Measurements from ENCODE around the gene TPRA1.
A peak's percentile ranks its signal among the peaks of the same experiment; 100 is the strongest.
"Not testable (repeated sequence)": the region's sequence is repeated elsewhere in the genome, so short reads cannot be mapped to it uniquely, and the experiment has no call there.

Gene TPRA1

DNA sequence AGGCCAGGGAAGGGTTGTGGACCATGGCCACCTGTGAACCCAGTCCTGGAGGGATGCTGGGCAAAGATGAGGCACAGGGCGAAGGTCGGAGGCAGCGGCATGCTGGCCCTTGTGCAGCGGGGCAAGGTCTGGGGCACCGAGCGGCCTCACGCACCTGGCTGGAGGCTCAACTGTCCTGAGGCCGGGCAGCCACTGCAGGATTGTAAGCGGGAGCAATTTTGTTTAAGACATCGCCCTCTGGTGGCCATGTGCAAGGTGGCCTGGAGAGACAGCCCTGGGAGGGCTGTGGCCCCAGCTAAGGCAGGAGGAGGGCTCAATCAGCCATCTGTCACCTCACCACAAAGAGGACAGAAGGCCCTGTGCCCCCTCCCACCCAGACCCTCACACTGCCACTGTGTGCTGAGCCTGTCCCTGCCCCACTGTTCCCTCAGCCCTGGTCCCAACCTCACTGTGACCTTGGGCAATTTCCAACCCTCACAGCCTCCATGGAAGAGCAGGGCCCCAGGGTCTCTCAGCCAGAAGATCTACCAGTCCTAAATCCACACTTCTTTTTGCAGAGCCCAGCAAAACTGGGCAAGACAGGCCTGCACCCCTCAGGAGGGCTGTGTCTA, 46.2 kb downstream of the TPRA1 start:
- peak; percentile 85 for FAIRE-seq
- peak; percentile 71 for DNase-seq (ENCODE audit: extremely low spot score, insufficient read length, low read depth)

DNA sequence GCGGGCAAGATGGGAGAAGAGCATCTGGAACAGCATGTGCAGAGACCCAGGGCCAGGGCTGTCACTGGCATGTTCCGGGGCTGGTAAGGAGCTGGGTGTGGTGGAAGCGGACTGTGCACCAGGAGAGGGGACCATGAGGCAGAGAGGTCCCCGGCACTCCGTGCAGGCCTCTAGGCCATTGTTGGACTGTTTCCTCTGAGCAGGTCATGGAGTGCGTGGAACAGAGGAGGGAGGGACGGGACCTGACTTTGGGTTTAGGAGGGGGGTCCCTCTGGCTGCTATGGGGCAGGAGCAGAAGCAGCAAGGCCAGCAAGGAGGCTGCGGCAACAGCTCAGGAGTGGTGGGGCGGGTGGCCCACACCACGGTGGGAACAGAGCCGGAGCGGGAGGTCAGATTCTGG, 47.1 kb downstream of the TPRA1 start:
- FAIRE-seq (no peak), DNase-seq (ENCODE audit: extremely low spot score, insufficient read length, low read depth) (no peak)

DNA sequence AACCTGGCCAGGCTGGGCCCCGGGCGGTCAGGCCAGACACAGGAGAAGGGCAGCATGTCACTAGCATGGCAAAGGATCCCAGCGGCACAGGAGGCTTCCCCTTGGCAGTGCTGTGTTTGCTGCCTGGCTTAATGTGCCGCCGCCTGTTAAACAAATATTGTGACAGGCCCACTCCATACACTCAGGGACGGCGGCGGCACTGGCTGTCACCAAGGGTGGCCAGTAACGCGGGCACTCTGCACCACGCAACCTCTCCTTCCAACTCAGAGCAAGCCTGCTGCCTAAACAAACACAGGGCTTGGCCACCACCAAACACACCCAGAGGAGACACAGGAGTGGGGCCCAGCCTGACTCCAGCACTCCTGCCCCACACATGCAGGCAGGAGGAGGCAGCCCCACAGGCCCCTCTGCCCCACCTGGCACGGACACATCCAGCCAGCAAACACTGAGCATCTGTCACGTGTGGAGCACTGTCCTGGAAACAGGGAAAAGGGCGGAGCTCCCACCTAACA, 48.0 kb downstream of the TPRA1 start:
- no peak for DNase-seq (ENCODE audit: extremely low spot score, insufficient read length, low read depth)
- FAIRE-seq: no peak

DNA sequence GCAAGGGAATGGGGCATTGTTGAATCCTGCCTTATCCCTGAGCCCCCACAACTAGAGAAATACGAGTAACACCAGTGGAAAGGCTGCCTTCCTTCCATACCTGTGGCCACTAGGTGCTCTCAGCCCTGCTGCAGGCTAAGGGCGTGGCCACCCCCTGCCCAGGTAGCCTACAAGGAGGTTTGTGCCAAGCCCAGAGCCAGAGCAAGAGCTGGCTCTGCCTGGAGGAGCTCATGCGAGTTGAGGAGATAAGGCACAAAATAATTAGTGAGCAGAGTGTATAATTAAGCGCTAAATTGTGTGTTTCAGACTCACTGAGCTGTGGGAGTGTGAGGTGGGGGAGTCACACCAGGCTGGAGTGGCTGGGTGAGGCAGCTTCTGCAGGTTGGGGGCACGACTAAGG, 49.2 kb downstream of the TPRA1 start:
- no peak for FAIRE-seq

DNA sequence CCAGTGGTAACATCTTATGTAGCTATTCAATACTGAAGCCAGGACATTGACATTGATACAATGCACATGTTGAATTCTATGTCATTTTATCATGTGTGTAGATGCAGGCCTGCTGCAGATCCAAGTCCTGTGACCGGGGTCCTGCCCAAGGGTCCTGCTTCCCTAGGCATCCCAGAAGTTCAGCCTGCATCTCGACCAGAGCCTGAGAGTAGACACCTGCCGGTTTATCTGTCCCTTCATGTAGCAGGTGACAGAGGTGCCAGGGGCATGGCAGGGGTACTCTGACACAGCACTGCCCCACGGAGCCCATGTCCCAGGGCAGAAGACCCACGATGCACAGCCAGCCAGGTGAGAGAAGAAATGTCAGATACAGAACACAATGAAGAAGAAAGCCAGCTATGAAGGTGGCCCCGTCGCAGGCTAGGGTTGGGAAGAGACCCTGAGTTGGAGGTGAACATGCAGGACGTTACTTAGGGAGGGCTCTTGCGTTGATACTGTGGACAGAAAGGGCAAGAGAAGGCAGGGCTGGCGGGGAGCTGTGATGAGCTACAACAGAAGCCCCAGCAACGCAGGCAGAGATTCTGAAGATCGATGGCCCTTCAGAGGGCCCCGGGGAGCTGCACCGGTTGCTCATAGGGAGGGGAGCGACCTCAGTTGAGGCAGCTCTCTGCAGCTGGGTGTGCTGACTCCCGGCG, 51.0 kb downstream of the TPRA1 start:
- FAIRE-seq (no peak), DNase-seq (ENCODE audit: extremely low spot score, insufficient read length, low read depth) (no peak)

More for the DNA sequence above, 49.2 kb downstream of the TPRA1 start:
- no peak for DNase-seq (ENCODE audit: extremely low spot score, insufficient read length, low read depth)

DNA sequence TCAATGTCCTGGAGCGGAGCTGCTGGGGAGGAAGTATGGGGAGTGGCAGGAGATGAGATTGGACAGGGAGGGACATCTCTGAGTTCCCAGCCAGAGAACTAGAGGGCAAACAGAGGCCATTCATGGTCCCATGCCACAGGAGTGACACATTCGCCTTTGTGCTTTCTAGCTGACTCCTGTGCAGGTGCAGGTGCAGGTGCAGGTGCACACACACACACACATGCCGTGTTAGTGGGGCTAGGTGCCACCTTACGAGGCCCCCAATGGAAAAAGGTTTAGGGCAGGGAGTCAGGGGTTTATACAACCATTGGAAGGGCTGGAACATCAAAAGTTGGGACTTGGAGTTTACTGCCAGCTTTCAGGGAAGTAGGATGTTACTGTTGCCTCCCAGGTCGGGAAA, 52.0 kb downstream of the TPRA1 start:
- DNase-seq (ENCODE audit: extremely low spot score, insufficient read length, low read depth) (no peak), FAIRE-seq (no peak)

DNA sequence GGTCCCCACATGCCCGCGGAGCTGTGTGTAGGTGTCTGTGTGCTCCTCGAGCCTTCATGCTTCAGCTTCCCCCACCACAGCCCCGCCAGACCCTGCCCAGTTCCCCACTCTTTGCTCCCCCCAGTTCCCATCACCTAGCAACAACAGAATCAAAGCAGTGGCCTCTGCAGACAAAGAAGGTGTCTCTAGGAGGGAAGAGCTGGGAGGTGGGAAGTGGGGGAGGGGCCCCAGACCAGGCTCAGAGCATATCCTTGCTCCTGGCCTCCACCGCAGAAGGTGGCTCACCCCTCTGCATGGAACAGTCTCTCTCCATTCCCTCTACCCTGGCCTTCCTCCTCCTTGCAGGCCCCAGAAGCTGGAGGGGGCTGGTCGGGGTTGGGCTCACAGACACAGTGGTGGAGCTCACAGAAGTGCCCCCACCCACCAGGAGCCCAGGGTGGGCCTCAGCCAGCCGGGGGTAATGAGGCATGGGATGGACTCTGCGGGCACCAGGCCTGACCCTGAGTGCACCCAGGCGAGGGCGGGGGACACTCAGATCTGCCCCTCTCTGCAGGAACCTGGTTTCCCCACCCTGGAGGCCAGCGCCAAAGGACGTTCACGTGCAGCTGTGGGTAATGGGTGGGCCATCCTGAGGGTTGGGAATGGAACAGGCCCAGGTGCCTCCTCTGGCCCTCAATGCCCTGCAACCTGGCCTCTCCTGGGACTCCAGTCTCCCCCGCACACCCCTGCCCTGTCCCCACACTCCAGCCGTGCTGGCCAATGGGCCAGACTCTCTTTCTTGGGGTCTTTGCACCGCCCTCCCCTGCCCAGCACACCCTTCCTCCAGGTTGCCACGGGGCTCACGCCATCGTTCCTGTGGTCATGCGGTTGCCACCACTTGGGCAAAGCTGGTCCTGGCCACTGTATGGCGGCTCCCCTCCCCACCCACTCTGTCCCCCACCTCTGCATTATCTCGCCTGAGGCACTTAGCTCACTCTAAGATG, 53.4 kb downstream of the TPRA1 start:
- DNase-seq (ENCODE audit: extremely low spot score, insufficient read length, low read depth) (no peak), FAIRE-seq (no peak)

DNA sequence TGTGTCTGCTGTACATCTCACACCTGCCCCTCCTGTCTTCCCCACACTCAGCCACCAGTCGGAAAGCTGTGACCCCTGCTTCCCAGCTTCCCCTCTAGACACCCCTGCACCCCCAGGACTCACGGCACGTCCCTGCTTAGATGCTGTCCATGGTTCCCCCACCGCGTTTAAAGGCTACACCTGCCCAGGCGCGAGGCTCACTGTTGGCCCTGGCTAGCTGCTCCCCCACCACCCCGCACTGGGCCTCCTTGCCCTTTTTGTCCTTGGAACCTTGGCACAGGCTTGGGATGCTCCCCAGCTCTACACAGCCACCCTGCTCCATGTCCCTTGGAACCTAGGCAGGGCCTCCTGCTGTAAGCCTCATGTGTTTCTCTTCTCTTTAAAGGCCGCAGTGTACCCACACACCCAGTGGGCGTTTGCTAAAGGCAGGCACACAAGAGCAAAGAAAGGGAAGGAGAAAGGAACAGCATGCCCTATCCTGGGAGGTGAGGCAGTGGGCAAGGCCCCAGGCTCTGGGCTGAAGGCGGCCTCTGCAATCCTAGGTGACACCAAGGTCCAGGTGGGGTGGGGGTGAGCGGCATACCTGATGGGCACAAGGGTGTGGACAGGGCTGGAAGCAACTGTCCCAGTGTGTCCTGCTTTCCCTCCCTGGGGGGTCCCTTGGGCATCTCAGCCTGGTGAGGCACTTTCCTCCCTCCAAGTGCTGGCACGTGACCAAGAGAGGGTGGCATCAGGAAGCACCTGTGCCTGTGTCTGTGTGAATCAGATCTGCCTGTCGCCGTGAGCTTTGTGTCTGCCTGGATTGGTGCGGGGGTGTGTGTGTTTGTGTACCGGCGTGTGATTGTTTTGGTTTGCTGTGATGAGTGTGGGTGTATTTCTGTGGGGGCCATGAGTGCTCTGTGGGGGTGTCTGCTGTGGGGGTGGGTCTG, 54.4 kb downstream of the TPRA1 start:
- FAIRE-seq (no peak), DNase-seq (ENCODE audit: extremely low spot score, insufficient read length, low read depth) (no peak)

DNA sequence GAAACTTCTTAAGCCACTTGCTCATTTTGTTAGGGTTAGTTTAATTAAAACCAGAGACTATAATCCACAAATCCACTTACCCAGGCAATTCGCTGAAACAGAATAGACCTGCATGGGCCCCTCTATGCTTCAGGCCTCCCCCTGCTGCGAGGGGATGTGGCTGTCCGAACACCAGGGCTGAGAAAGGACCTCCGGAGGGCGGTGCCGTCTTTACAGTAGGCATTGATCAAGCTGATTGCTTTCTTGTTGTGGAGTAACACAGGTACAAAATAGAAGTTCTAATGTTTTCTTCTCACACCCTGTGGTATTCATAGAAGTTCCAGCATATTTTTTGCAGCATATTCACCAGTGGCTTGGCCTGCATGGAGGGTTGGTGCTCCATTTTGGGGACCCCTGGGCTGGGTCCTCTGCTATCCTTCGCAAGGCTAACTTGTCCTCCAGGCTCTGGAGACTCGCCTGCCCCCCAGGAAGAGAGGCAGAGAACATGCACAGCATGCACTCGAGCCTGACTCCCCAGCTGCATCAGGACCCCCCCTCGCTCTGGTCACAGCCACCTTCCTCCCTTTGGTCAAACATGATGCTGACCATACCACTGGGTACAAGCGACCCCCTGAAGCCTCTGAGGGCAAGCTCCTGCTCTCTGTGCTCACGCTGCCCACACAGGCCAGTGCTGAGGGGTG, 55.3 kb downstream of the TPRA1 start:
- FAIRE-seq (no peak), DNase-seq (ENCODE audit: extremely low spot score, insufficient read length, low read depth) (no peak)

DNA sequence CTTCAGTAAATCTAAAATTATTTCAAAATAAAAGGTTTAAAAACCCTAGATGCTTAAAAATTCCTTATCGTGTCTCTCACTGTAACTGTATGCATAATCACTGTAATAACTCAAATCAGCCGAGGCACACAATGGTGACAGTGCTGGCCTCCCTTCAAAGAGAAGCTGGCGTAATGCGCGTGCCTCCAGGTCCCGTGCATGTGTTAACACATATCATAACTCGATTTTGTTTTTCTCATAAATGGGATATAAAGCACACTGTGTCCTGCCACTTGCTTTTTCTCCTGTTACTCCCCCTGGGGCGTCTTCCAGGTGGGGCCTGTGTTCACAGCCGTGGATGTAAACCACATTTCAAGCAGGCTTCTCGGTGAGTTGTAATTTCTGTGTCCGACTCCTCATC, 56.0 kb downstream of the TPRA1 start:
- FAIRE-seq: no peak
- no peak for DNase-seq (ENCODE audit: extremely low spot score, insufficient read length, low read depth)

DNA sequence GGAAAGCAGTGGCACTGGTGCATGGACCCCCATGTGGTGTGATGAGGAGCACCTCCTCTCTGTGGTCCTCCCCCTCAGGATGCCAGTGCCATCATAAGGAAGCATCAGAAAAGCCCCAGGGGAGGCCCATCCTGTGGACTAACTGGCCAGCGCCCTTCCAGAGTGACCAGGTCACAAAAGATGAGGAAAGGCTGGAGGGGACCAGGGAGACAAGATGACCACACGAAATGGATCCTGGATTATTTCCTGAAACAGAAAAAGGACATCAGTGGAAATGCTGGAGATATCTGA, 56.4 kb downstream of the TPRA1 start:
- DNase-seq (ENCODE audit: extremely low spot score, insufficient read length, low read depth) (no peak), FAIRE-seq (no peak)

DNA sequence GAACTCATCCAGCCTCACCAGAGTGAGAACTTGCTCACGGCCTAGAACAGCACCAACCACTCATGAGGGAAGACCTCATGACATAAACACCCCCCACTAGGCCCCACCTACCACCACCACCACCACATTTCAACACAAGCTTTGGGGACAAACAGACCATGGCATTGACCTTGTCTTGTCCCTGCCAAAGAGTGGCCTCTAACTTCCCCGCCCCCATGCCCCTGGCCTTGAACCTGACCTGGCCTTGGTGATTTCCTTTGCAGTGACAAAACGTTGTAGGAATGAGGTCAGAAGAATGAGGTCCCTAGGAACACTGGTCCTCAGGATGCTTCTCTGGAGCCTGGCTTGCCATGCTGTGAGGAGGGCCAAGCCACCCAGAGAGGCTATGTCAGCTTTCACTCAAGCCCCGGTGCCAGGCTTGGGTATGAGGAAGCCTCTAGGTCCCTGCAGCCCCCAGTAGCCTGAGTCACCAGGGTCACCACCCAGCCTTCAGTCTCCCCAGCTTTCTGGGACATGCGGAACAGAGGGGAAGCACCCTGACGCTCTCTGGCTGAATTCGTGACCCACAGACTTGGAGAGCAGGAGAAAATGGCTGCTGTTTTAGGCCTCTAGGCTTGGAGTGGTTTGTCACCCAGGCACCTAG, 57.9 kb downstream of the TPRA1 start:
- DNase-seq (ENCODE audit: extremely low spot score, insufficient read length, low read depth): no peak
- FAIRE-seq: no peak

DNA sequence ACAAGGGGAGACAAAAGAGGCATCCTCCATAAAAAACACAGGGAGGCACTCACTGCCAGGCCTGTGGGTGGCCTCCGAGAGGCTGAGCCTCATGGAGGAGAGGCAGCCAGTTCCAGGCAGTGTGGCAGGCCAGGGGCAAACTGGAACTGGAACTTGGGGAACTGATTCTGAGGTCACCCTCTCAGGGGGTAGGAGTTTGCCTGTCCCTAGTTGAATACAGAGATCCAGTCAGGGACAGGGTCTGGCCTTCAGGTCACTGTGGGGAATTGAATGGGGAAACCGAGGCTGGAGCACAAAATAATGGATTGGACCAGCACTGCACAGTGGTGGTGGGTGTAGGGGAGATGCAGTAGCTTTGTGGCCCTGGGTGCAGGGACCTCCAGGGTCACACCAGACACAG, 58.7 kb downstream of the TPRA1 start:
- FAIRE-seq: no peak
- no peak for DNase-seq (ENCODE audit: extremely low spot score, insufficient read length, low read depth)

DNA sequence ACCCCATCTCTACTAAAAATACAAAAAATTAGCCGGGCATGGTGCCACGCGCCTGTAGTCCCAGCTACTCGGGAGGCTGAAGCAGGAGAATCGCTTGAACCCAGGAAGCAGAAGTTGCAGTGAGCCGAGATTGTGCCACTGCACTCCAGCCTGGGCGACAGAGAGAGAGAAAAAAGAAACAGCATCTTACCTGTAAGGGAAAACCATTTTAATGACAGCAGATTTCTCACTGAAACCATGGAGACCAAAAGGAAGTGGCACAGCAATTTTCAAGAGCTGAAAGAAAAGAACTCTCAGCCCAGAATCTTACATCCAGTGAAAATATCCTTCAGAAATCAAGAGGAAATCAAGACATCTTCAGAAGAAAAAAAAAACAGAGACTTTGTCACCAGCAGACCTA, 59.7 kb downstream of the TPRA1 start:
- not testable (repeated sequence) for FAIRE-seq; DNase-seq (ENCODE audit: extremely low spot score, insufficient read length, low read depth)

DNA sequence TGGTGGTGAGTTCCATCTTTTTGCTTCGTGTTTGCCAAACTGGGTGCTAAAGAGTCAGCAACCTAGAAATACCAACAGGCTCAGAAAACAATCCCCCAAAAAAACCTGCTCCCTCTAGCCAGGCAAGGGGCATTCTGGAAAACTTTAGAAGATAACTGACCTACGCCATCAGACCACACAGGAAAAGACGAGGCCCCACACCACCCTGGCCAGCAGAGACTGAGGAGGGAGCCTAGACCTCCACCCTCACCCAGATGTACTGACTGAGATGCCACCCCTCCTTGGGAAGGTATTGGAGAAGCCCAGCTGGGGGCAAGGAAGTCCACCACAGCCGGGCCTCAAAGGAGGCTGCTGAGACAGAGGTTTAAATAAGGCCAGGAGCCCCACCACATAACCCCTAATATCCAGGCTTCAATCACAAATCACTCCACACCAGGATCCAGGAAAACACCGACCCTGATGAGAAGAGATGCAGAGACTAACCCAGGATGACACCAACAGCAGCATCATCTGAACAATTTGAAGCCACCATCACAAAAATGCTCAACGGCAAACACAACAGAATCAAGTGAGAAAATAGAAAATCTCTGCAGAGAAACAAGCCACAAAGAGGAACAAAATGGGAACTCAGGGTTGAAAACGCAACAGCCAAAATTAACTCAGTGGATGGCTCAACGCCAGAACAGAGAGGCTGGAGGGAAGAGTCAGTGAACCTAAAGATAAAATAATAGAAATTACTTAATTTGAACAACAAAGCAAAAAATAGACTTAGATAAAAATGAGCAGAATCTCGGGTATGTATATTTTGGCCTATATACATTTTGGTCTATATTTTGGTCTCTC, 61.0 kb downstream of the TPRA1 start:
- DNase-seq (ENCODE audit: extremely low spot score, insufficient read length, low read depth): no peak
- no peak for FAIRE-seq

DNA sequence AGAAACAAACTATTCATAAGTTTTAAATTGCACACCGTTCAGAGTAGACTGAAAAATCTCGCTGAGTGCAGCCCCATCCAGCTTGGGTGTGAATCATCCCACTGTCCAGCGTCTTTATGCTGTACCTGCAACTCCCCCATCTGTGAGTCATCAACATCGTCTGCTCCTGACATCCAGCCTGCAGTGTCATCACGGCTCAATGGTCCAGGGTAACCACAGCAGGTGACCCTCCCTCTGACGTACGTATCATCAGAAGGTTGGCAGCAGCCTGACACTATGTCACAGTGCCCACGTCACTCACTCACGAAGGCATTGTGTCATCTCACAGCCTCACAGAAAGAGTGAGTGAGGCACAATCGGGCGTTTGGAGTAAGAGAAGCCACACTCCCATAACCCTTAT, 65.2 kb downstream of the TPRA1 start:
- DNase-seq (ENCODE audit: extremely low spot score, insufficient read length, low read depth): no peak
- FAIRE-seq: no peak

DNA sequence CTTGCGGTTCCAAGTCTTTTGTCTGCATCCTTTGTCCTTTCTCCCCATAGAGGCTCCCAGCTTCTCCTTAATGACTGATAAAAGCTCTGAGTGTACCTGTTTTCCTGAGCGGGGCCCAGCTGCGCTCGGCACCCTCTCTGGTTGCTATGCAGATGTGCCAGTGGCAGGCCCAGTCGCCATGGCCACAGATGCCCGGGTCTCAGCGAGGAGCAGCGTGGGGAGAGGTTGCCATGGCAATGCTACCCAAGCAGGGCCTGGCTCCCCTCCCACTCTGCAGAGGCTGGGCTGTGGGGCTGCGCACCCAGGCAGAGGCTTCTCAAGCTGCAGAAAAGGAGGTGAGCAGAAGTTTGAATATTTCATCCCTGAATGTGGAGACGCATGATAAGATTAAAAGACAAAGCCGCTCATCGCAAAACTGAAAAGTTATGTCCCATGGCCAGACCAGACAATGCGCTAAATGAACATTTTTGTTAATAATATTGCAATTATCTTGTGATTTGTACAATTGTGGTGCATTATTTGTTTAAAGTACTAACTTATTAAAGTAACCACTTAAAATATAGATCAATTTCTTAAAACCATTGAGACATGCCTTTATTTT, 66.1 kb downstream of the TPRA1 start:
- DNase-seq (ENCODE audit: extremely low spot score, insufficient read length, low read depth) (no peak), FAIRE-seq (no peak)
